ENCODE measurements around the gene PTPRU.

Gene PTPRU

DNA sequence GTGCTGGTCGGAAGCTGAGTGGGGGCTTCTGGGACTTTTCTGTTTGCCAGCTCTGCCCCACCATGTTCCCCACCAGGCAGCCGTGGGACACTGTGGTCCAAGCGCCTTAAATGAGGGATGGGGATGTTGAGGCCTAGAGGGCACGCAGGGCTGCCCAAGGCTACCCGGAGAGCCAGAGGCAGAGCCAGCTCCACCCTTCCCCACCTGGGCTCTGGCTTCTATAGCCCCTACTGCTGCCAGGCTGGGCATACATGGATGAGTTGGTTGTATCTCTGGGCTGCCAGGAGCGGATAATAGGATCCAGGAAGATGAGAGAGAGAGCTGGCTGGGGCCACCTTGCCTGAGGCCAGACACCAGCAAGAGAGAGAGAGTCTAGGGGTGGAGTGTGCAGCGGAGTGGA, 49.4 kb downstream of the PTPRU start:
- TF ChIP-seq, protein P1, sequence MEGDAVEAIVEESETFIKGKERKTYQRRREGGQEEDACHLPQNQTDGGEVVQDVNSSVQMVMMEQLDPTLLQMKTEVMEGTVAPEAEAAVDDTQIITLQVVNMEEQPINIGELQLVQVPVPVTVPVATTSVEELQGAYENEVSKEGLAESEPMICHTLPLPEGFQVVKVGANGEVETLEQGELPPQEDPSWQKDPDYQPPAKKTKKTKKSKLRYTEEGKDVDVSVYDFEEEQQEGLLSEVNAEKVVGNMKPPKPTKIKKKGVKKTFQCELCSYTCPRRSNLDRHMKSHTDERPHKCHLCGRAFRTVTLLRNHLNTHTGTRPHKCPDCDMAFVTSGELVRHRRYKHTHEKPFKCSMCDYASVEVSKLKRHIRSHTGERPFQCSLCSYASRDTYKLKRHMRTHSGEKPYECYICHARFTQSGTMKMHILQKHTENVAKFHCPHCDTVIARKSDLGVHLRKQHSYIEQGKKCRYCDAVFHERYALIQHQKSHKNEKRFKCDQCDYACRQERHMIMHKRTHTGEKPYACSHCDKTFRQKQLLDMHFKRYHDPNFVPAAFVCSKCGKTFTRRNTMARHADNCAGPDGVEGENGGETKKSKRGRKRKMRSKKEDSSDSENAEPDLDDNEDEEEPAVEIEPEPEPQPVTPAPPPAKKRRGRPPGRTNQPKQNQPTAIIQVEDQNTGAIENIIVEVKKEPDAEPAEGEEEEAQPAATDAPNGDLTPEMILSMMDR (IDR thresholded peaks at IDR 0.05; ENCODE audit: insufficient read depth, low read length, missing control alignments), result no peak
- CTCF ChIA-PET, result no interaction called here
- H3K4me3 ChIP-seq (ENCODE audit: low read depth, low read length), result no peak overlapping the region
- POLR2A ChIA-PET, result no interaction called here
- no peak for DNase-seq (ENCODE audit: low read depth, low spot score)

DNA sequence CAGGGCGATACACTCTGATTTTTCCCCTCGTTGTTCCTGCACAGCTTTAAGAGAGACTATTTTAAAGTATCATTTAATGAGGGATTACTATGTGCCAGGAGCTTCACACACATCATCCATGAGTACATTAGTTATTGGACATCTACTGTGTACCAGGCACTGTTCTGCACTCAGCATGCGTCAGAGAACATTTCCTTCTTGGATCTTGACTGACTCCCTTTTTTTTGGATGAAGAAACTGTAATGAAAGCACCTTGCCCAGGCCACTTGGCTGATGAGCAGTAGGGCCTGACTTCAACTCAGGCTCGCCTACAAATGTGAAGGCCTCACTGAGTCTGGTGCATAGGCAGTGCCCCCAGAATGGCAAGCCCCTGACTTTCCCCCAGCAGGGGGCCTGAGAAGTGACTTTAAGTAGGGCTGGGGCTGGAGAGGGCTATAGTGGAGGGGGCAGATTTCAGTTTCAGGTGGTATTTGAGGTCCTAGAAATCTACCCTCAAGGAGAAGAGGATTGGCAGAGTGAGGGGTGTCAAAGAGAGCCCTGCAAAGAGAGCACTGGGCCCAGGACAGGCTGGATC, 50.0 kb downstream of the PTPRU start:
- ChIA-PET CTCF (no interaction called here), POLR2A (no interaction called here)
- no peak overlapping the region for H3K4me3 ChIP-seq (ENCODE audit: low read depth, low read length)
- no peak for DNase-seq (ENCODE audit: low read depth, low spot score)
- TF ChIP-seq, protein P1 (IDR thresholded peaks at IDR 0.05; ENCODE audit: insufficient read depth, low read length, missing control alignments), result no peak

DNA sequence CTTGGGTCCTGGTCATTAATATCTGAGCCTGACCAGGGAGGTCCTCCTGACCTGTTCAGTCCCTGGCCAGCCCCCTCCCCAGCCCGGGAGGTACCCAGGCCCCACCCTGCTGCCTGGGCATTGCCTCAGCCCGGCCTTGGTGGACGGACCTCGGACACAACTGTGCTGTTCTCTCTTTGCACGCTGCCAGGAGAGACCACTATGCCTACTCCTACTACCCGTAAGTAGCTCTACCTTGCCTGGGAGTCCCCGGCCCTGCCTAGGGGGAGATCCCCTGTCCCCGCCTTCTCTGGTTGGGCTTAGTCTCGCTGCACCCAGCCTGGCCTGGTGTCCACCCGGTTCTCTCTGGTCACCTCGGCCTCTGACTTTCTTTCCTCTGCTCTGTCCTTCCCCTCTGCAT, 53.2 kb downstream of the PTPRU start:
- CTCF ChIA-PET, result no interaction called here
- POLR2A ChIA-PET, result no interaction called here

DNA sequence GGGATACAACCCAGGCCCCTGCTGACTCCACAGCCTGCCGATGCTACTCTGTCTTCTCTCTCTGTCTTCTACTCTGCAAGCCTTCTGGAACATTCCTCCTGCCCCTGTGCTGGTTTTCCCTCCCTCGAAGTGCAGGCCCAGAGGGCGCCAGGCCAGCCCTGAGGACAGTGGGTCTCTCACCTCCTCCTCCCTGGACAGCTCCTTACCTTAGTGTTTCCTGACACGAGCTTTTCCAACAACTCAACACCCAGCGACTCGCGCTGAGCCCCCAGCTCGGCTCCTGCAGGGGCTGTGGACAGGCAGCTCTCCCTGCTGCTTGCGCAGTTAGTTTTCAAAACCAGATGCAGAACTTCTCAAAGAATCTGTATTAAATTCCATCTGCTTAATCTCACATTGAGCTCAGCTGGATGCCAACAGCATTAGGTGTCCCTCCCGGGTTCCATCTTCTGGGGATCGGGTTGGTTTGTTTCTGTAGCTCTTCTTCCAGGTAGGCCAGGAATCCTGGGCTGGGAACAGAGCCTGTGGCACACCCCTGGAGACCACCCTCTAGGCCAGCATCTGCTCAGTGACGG, 54.2 kb downstream of the PTPRU start:
- ChIA-PET POLR2A (interaction anchor here (1.1 kb wide), 1 partner anchor 33 kb away, joined by 3 read pairs; no protein-coding TSS in a partner anchor), CTCF (no interaction called here)
- DNase-seq (ENCODE audit: low read depth, low spot score), result no peak
- TF ChIP-seq, protein P1 (IDR thresholded peaks at IDR 0.05; ENCODE audit: insufficient read depth, low read length, missing control alignments), result no peak
- no peak overlapping the region for H3K4me3 ChIP-seq (ENCODE audit: low read depth, low read length)

More for the DNA sequence above, 53.2 kb downstream of the PTPRU start:
- TF ChIP-seq, protein P1 (IDR thresholded peaks at IDR 0.05; ENCODE audit: insufficient read depth, low read length, missing control alignments), result no peak
- no peak for DNase-seq (ENCODE audit: low read depth, low spot score)
- no peak overlapping the region for H3K4me3 ChIP-seq (ENCODE audit: low read depth, low read length)

DNA sequence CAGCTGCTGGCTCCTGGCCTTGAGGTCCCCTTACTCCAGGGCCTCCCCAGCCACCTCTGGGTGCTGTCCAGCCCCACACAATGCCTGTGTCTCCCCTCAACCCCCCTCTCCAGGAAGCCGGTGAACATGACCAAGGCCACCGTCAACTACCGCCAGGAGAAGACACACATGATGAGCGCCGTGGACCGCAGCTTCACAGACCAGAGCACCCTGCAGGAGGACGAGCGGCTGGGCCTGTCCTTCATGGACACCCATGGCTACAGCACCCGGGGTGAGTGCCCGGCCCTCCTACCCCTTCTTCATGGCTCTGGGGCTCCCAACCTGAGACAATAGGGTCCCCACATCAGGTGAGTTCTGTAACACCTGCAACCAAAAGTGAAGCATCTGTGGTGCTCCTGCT, 55.4 kb downstream of the PTPRU start:
- TF ChIP-seq, protein P1 (IDR thresholded peaks at IDR 0.05; ENCODE audit: insufficient read depth, low read length, missing control alignments), result no peak
- POLR2A ChIA-PET, result no interaction called here

DNA sequence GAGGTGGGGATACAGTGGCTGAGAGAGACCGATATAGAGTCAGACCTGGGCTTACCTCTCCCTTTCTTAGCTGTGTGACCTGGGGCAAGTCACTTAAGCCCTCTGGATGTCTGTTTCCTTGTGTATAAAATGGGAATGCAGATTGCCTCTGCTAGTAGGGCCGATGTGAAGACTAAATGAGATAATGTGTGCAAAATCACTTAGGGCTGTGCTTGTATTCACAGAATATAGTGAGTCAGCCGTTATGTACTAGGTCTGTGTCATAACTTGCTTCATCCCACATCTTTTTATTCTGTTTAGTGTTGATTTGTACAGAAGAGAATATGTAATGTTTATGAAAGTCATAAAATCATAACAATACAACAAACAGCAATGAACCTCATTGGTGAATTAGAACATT, 56.0 kb downstream of the PTPRU start:
- POLR2A ChIA-PET, result no interaction called here
- TF ChIP-seq, protein P1 (IDR thresholded peaks at IDR 0.05; ENCODE audit: insufficient read depth, low read length, missing control alignments), result no peak
- H3K4me3 ChIP-seq (ENCODE audit: low read depth, low read length), result no peak overlapping the region
- DNase-seq (ENCODE audit: low read depth, low spot score), result no peak
- CTCF ChIA-PET, result no interaction called here

More for the DNA sequence above, 55.4 kb downstream of the PTPRU start:
- H3K4me3 ChIP-seq (ENCODE audit: low read depth, low read length), result no peak overlapping the region
- DNase-seq (ENCODE audit: low read depth, low spot score), result no peak
- CTCF ChIA-PET, result interaction anchor here (1.0 kb wide), 1 partner anchor 415 kb away, joined by 3 read pairs; no protein-coding TSS in a partner anchor
